ENCODE results near the gene IRF6. TPM values are rescaled to one million over a fixed set of nuclear protein-coding genes. Genes with fewer than 3 reads are reported as not detected.

Gene IRF6
- total RNA-seq (2021), result 16.6 to 17.9 TPM (median 17.2 TPM) in 3 replicates
- Bru-seq, nascent RNA, result percentile 70 among the genes with signal in this experiment
- long read RNA-seq, experiment 1, full-length matches to known transcripts, result 66 of 85 reads
- long read RNA-seq, experiment 1, partial matches to known transcripts, result 5 of 85 reads
- long read RNA-seq, experiment 1, other reads (novel, unspliced or antisense), result 14 of 85 reads
- long read RNA-seq, experiment 2, full-length matches to known transcripts, result 9 of 22 reads
- long read RNA-seq, experiment 2, partial matches to known transcripts, result 2 of 22 reads
- long read RNA-seq, experiment 2, other reads (novel, unspliced or antisense), result 11 of 22 reads
- long read RNA-seq, experiment 3, full-length matches to known transcripts, result 8 of 14 reads
- long read RNA-seq, experiment 3, partial matches to known transcripts, result 1 of 14 reads
- long read RNA-seq, experiment 3, other reads (novel, unspliced or antisense), result 5 of 14 reads

DNA sequence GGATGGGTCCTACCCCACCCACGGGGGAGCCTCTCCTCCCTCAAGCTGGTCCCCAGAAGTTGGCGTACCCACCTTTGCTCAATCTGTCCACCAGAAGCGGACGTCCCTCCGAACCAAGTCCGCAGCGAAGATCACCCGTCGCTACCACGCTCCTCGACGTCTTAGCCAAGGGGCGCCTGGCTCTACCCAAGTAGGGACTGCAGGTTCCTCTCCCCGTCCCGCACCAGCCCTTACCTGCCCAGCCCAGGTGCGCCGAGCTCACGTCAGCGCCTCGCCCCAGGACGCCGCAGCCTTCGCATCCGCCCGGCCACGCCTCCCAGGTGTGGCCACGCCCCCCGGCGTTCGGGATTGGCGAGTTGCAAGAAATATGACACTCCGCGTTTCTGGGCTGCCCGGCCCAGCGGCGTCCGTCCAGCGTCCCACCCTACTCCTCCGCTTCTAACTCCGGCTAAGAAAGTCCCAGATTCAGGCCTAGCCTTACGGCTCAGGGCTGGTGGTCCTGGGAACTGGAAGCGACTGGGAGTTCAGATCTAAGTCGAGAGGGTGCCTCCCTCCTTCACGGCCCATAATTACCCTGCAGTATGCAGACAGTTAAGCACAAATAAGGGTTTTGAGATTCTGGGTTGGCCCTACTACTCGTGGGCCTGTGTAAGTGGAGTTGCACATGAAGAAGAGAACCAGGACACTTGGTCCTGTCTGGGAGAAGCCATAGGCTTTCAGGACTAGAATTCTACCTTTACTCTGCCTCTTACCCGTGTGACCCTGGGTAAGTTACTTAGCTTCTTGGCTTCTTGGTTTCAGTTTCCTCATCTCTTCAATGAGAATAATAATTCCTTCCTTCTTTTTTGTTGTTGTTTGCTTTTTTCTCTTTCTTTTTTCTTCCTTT is at the start of gene IRF6:
TSS of gene IRF6 (minus strand) at position 268 of the 886 bp plus-strand sequence. CDS start 4,729 bp downstream, outside the sequence.
- peaks cover 17% of the 10 kb centered on the region for H3K4me1 Mint-ChIP-seq
- H3K27me3 Mint-ChIP-seq (ENCODE audit: low read depth), result no peaks in the 10 kb centered on the region; the same call in none of the 2 replicates
- CTCF ChIA-PET, result interaction anchor here (0.7 to 2.2 kb wide), 11 partner anchors 9 to 568 kb away, joined by 3 to 20 read pairs (median 4); partner anchors contain the start of genes C1orf74 and UTP25
- TF ChIP-seq RORB (CRISPR knock-in tag; IDR thresholded peaks at IDR 0.05) (no peak), ZNF121 (CRISPR knock-in tag; IDR thresholded peaks at IDR 0.05) (no peak; the same call in none of the 2 replicates), MXD4 (CRISPR knock-in tag; IDR thresholded peaks at IDR 0.05; ENCODE audit: borderline replicate concordance) (no peak), ERG (CRISPR knock-in tag; IDR thresholded peaks at IDR 0.05) (no peak), ZBTB21 (CRISPR knock-in tag; IDR thresholded peaks at IDR 0.05; ENCODE audit: borderline replicate concordance) (no peak; the same call in 1 of the 2 replicates), OVOL2 (CRISPR knock-in tag; IDR thresholded peaks at IDR 0.05; ENCODE audit: borderline replicate concordance) (no peak), ZNF671 (CRISPR knock-in tag; IDR thresholded peaks at IDR 0.05) (no peak), KAT7 (CRISPR knock-in tag; IDR thresholded peaks at IDR 0.05; ENCODE audit: borderline replicate concordance) (0 out of 2 replicates have a peak, but pooled peaks have one; percentile 36), GABPB1 (CRISPR knock-in tag; IDR thresholded peaks at IDR 0.05) (no peak), FOXP1 (CRISPR knock-in tag; IDR thresholded peaks at IDR 0.05; ENCODE audit: borderline replicate concordance) (0 out of 2 replicates have a peak, but pooled peaks have one; percentile 11), E2F4 (CRISPR knock-in tag; IDR thresholded peaks at IDR 0.05; ENCODE audit: borderline replicate concordance, low read depth) (no peak), CBFB (CRISPR knock-in tag; IDR thresholded peaks at IDR 0.05; ENCODE audit: low read depth) (no peak), ARID4B (CRISPR knock-in tag; IDR thresholded peaks at IDR 0.05; ENCODE audit: borderline replicate concordance) (peak; percentile 58; the same call in 1 of the 2 replicates), NR3C1 (CRISPR knock-in tag; conservative IDR thresholded peaks at IDR 0.05; ENCODE audit: low read depth) (no peak), MYBL2 (CRISPR knock-in tag; IDR thresholded peaks at IDR 0.05) (0 out of 2 replicates have a peak, but pooled peaks have one; percentile 46), MAX (CRISPR knock-in tag; IDR thresholded peaks at IDR 0.05) (peak; percentile 54; the same call in 1 of the 2 replicates), HMGA2 (CRISPR knock-in tag; IDR thresholded peaks at IDR 0.05) (no peak), SP1 (CRISPR knock-in tag; conservative IDR thresholded peaks at IDR 0.05) (peak; percentile 87), ZNF396 (CRISPR knock-in tag; IDR thresholded peaks at IDR 0.05; ENCODE audit: borderline replicate concordance) (no peak), CREB1 (CRISPR knock-in tag; IDR thresholded peaks at IDR 0.05) (no peak), FOXJ3 (CRISPR knock-in tag; IDR thresholded peaks at IDR 0.05; ENCODE audit: borderline replicate concordance) (no peak), USF2 (CRISPR knock-in tag; IDR thresholded peaks at IDR 0.05) (no peak), SMAD3 (CRISPR knock-in tag; IDR thresholded peaks at IDR 0.05; ENCODE audit: borderline replicate concordance) (0 out of 2 replicates have a peak, but pooled peaks have one; percentile 21), NFYB (CRISPR knock-in tag; conservative IDR thresholded peaks at IDR 0.05; ENCODE audit: low read depth) (peak; percentile 60), CTCF (IDR thresholded peaks at IDR 0.05) (no peak)

More for the DNA sequence above, at the start of gene IRF6:
- DNase-seq (ENCODE audit: low spot score), result peak; percentile 98
- Mint-ChIP-seq H3K36me3 (no peaks in the 10 kb centered on the region), H3K27ac (peak within 1 kb of the TSS; percentile 99), H3K4me3 (peak within 1 kb of the TSS; percentile 98), H3K9me3 (no peaks in the 10 kb centered on the region)
- POLR2A ChIA-PET, result interaction anchor here (0.6 to 1.7 kb wide), 6 partner anchors 10 to 1493 kb away, joined by 3 to 10 read pairs (median 4); partner anchors contain the start of genes C1orf74 and UTP25
- ATAC-seq, result peak; percentile 93
